PC-9 (cell line): ENCODE data around the gene BRSK1.

ENCODE experiments used
- EZH2 ChIP-seq: fragments of 200-600 bp; sonication (generic); IDR thresholded peaks from 2 replicates; pipeline ENCODE4 v1.8.0; 2017; ENCODE audit warnings: antibody characterized with exemption, low read depth
- TF ChIP-seq, protein P1 (sequence below): fragments of 200-600 bp; sonication (generic); conservative IDR thresholded peaks from 2 replicates; pipeline ENCODE4 v1.6.1; 2017; ENCODE audit warnings: mixed run types, antibody characterized with exemption, mild to moderate bottlenecking, moderate library complexity

DNA sequence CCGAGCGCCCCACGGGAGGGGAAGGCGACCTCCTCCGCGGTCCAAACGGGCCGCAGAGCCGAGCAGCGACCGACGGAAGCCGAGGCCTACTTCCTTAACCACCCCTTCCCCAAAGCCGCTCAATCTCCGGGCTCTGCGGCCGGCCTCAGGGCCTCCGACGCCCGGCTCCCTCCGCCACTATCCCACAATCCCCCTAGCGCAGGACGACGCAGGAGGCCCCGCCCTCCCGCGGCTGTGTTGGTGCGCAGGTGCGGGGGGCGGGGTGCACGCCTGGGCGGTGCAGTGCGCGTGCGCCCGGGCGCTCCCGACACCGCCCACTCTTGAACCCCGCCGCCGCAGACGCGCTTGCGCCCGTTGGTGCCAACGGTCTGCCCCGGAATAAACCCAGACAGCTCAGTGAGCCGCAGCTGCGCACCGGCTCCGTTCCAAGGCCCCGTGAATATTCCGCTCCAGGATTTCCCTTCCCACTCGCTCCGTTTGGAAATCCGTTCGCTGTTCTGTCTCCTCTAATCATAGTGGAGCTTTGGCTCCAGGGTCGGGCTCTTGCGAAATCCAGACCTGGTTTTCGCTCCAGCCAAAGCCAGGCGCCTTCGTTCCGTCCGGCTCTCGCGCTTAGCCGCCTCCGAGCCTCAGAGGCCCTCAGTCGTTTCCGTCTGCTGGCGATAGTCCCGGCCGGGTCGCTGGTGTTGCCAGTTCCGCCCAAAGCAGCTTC, 24.8 kb upstream of the BRSK1 start, which contains the start of gene PPP6R1:
- TF ChIP-seq, protein P1, sequence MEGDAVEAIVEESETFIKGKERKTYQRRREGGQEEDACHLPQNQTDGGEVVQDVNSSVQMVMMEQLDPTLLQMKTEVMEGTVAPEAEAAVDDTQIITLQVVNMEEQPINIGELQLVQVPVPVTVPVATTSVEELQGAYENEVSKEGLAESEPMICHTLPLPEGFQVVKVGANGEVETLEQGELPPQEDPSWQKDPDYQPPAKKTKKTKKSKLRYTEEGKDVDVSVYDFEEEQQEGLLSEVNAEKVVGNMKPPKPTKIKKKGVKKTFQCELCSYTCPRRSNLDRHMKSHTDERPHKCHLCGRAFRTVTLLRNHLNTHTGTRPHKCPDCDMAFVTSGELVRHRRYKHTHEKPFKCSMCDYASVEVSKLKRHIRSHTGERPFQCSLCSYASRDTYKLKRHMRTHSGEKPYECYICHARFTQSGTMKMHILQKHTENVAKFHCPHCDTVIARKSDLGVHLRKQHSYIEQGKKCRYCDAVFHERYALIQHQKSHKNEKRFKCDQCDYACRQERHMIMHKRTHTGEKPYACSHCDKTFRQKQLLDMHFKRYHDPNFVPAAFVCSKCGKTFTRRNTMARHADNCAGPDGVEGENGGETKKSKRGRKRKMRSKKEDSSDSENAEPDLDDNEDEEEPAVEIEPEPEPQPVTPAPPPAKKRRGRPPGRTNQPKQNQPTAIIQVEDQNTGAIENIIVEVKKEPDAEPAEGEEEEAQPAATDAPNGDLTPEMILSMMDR: no peak
- TF ChIP-seq EZH2: no peak
